Spleen (tissue), 11 donors: ENCODE data around the gene CNTLN. TPM values are rescaled to one million over a fixed set of nuclear protein-coding genes. Genes with fewer than 3 reads are reported as not detected.
A peak's percentile ranks its signal among the peaks of the same experiment; 100 is the strongest.

Experiments used
- DNase-seq: peaks from one replicate; pipeline ENCODE4 v3.0.0-alpha.2; 2020
- H3K27ac ChIP-seq, 8 donors: fragments of 200-600 bp; sonication (generic) in 7 of 8; 1 replicate in 4 of 8; 2 replicates in 4 of 8; pipeline versions ENCODE4 v1.5.0 to v1.8.0; 2016 to 2021; ENCODE audit warnings: inconsistent platforms in 4 of 8, mild to moderate bottlenecking in 4 of 8, moderate library complexity in 1 of 8
- H3K27me3 ChIP-seq, 7 donors: fragments of 200-600 bp; sonication (generic) in 6 of 7; replicated peaks in 1 of 7; 1 replicate in 4 of 7; 2 replicates in 3 of 7; pipeline versions ENCODE4 v1.5.0 to v1.8.0; 2016 to 2021; ENCODE audit warnings: inconsistent platforms in 3 of 7, mild to moderate bottlenecking in 1 of 7
- H3K36me3 ChIP-seq, 6 donors: fragments of 200-600 bp; sonication (generic) in 5 of 6; 1 replicate in 4 of 6; 2 replicates in 2 of 6; pipeline versions ENCODE4 v1.5.0 to v1.8.0; 2016 to 2021; ENCODE audit warnings: inconsistent platforms in 2 of 6
- H3K4me1 ChIP-seq, 6 donors: fragments of 200-600 bp; sonication (generic) in 5 of 6; 1 replicate in 3 of 6; 2 replicates in 3 of 6; pipeline versions ENCODE4 v1.5.0 to v1.8.0; 2016 to 2021; ENCODE audit warnings: inconsistent platforms in 3 of 6
- H3K4me3 ChIP-seq, 8 donors: fragments of 200-600 bp; sonication (generic) in 7 of 8; 1 replicate in 4 of 8; 2 replicates in 4 of 8; pipeline versions ENCODE4 v1.5.0 to v1.8.0; 2016 to 2021; ENCODE audit warnings: inconsistent platforms in 4 of 8, mild to moderate bottlenecking in 4 of 8, moderate library complexity in 2 of 8
- H3K9me3 ChIP-seq, 8 donors: fragments of 200-600 bp; sonication (generic) in 7 of 8; 1 replicate in 4 of 8; 2 replicates in 4 of 8; pipeline versions ENCODE4 v1.5.0 to v1.8.0; 2016 to 2021; ENCODE audit warnings: inconsistent platforms in 4 of 8
- CTCF ChIP-seq, 11 experiments: fragments of 200-600 bp in 7 of 11; fragments of 450-650 bp in 4 of 11; sonication (generic) in 4 of 11; IDR thresholded peaks in 8 of 11; conservative IDR thresholded peaks in 3 of 11; 1 replicate in 7 of 11; 2 replicates in 4 of 11; pipeline versions ENCODE4 v1.4.0 to v1.8.0; 2016 to 2021; ENCODE audit warnings: antibody characterized with exemption in 11 of 11, inconsistent platforms in 4 of 11, mild to moderate bottlenecking in 1 of 11
- POLR2A ChIP-seq, 3 donors: fragments of 450-650 bp; IDR thresholded peaks; one replicate each; pipeline ENCODE4 v1.5.1; 2017; ENCODE audit warnings: antibody characterized with exemption in 3 of 3, mild to moderate bottlenecking in 1 of 3
- POLR2AphosphoS5 ChIP-seq, 3 donors: sonication (generic); formaldehyde crosslinking; IDR thresholded peaks; one replicate each; pipeline ENCODE4 v1.5.1; 2017; ENCODE audit warnings: antibody characterized with exemption in 3 of 3
- WGBS, 5 donors: extraction: QIAGEN DNeasy Blood & Tissue Kit in 3 of 5; methylation state at CpG; one replicate each; pipeline versions ENCODE4 v1.1.5 to v1.1.7; 2013 to 2018; 5-methylcytosine and 5-hydroxymethylcytosine counted together
- intact Hi-C: fragments of 100-400 bp; cut with DNase I; formaldehyde crosslinking; loops from one replicate; pipeline ENCODE4 v1.15.0; 2023; ENCODE audit warnings: low total_unique reads
- polyA plus RNA-seq, 3 donors: library from polyadenylated mRNA; stranded (reverse); fragments of 200-250 nt; gene quantifications; one replicate each; pipeline ENCODE4 v1.2.1, GENCODE V29; 2013
- total RNA-seq, 7 donors: library from RNA; depleted of rRNA in 3 of 7; stranded (reverse); fragments of >200 nt in 3 of 7; fragmentation: NEBNext Ultra II Directional in 4 of 7; extraction: Animal tissue kit (Norgen Biotek cat#: 25700) in 4 of 7; gene quantifications; one replicate each; pipeline versions ENCODE4 v1.1.0 to v1.2.1, GENCODE V29; 2016 to 2021
- donor health status: healthy with polysubstance abuse.
- donor health status: DM: no; HTN: no; CAD: no; lungs with moderate emphysema.
- donor health status: DM: no; HTN: no; CAD: no.
- donor health status: Bipolar disorder and iron deficiency.
- donor health status: healthy.
- donor health status: DM: no; HTN: no; CAD: no.
- donor health status: DM: yes; HTN: yes; CAD: no.

Gene CNTLN
- total and polyA plus RNA-seq, 10 donors = 1.1 to 26.2 (median 9.8) TPM

GRCh38 chr9:17462869-17463464 is 328.1 kb downstream of the CNTLN start:
- intact Hi-C loops = loop anchor here (5.0 kb wide), 1 partner anchor 346 kb away; no protein-coding TSS in a partner anchor
- Histone ChIP-seq H3K4me3 (no peak overlapping the region), H3K4me1 (no peaks in the 10 kb centered on the region), H3K9me3 (no peaks in the 10 kb centered on the region), H3K36me3 (peaks cover 0 to 11% (median 0%) of the 10 kb centered on the region in 6 donors), H3K27me3 (no peaks in the 10 kb centered on the region), H3K27ac (no peak overlapping the region)
- DNase-seq = no peak
- 49 to 62% (median 60%) methylated on average over 5 of the region's 5 CpGs for WGBS, 5 donors
- peak in 9 of 11 experiments; percentile 4 to 76 (median 58) for TF ChIP-seq CTCF (IDR thresholded peaks at IDR 0.05 in 8 of 11, conservative IDR thresholded peaks at IDR 0.05 in 3 of 11)
- TF ChIP-seq POLR2A (IDR thresholded peaks at IDR 0.05) = no peak

- Histone ChIP-seq H3K36me3 (peaks cover 0 to 13% (median 0%) of the 10 kb centered on the region in 6 donors), H3K4me3 (no peak overlapping the region), H3K9me3 (no peaks in the 10 kb centered on the region), H3K27ac (no peak overlapping the region), H3K27me3 (no peaks in the 10 kb centered on the region), H3K4me1 (no peaks in the 10 kb centered on the region)
- WGBS, 5 donors = 87 to 96% (median 93%) methylated on average over 5 of the region's 5 CpGs
- TF ChIP-seq CTCF (IDR thresholded peaks at IDR 0.05 in 8 of 11, conservative IDR thresholded peaks at IDR 0.05 in 3 of 11) (no peak), POLR2AphosphoS5 (IDR thresholded peaks at IDR 0.05) (no peak), POLR2A (IDR thresholded peaks at IDR 0.05) (no peak)
- intact Hi-C loops = no loop called here
- DNase-seq = no peak
Measured at GRCh38 chr9:17470036-17470813, 335.4 kb downstream of the CNTLN start.

GRCh38 chr9:17472126-17472525 is 337.3 kb downstream of the CNTLN start:
- Histone ChIP-seq H3K9me3 (no peaks in the 10 kb centered on the region), H3K27ac (no peak overlapping the region), H3K36me3 (peaks cover 0 to 11% (median 0%) of the 10 kb centered on the region in 6 donors), H3K4me1 (no peaks in the 10 kb centered on the region), H3K27me3 (no peaks in the 10 kb centered on the region), H3K4me3 (no peak overlapping the region)
- DNase-seq = no peak
- intact Hi-C loops = no loop called here
- TF ChIP-seq CTCF (IDR thresholded peaks at IDR 0.05 in 8 of 11, conservative IDR thresholded peaks at IDR 0.05 in 3 of 11) = no peak
- no peak for TF ChIP-seq POLR2AphosphoS5 (IDR thresholded peaks at IDR 0.05)
- no peak for TF ChIP-seq POLR2A (IDR thresholded peaks at IDR 0.05)
- 94 to 96% (median 95%) methylated on average over 2 of the region's 2 CpGs for WGBS, 5 donors

DNA sequence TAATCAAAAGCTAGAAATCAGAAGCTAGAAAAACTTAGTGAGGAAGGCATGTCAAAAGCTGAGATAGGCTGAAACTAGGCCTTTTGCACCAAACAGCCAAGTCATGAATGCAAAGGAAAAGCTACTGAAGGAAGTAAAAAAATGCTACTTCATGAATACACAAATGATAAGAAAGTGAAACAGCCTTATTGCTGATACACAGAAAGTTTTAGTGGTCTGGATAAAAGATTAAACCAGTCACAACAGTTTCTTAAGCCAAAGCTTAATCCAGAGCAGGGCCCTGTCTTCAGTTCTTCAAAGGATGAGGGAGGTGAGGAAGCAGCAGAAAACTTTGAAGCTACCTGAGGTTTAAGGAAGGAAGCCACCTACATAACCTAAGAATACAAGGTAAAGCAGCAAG is 341.6 kb downstream of the CNTLN start:
- no peak for DNase-seq
- H3K27me3 ChIP-seq = no peaks in the 10 kb centered on the region
- TF ChIP-seq POLR2A (IDR thresholded peaks at IDR 0.05) (no peak), CTCF (IDR thresholded peaks at IDR 0.05 in 8 of 11, conservative IDR thresholded peaks at IDR 0.05 in 3 of 11) (no peak), POLR2AphosphoS5 (IDR thresholded peaks at IDR 0.05) (no peak)

More for the DNA sequence above, 341.6 kb downstream of the CNTLN start:
- no peaks in the 10 kb centered on the region for H3K36me3 ChIP-seq
- no peak overlapping the region for H3K4me3 ChIP-seq
- no peaks in the 10 kb centered on the region for H3K4me1 ChIP-seq
- peaks cover 0 to 3% (median 0%) of the 10 kb centered on the region in 8 donors for H3K9me3 ChIP-seq
- H3K27ac ChIP-seq = no peak overlapping the region
- intact Hi-C loops = no loop called here
